NCI-H1694 treated with DMSO at 0.1 percent for 48 hours (cell line): ENCODE results near the gene KLHL22.
"Not testable (repeated sequence)": the region's sequence is repeated elsewhere in the genome, so short reads cannot be mapped to it uniquely, and the experiment has no call there.

Experiments used
- DNase-seq: peaks from one replicate; lab custom pipeline; 2025; lab: John Stamatoyannopoulos, UW

KLHL22 gene

DNA sequence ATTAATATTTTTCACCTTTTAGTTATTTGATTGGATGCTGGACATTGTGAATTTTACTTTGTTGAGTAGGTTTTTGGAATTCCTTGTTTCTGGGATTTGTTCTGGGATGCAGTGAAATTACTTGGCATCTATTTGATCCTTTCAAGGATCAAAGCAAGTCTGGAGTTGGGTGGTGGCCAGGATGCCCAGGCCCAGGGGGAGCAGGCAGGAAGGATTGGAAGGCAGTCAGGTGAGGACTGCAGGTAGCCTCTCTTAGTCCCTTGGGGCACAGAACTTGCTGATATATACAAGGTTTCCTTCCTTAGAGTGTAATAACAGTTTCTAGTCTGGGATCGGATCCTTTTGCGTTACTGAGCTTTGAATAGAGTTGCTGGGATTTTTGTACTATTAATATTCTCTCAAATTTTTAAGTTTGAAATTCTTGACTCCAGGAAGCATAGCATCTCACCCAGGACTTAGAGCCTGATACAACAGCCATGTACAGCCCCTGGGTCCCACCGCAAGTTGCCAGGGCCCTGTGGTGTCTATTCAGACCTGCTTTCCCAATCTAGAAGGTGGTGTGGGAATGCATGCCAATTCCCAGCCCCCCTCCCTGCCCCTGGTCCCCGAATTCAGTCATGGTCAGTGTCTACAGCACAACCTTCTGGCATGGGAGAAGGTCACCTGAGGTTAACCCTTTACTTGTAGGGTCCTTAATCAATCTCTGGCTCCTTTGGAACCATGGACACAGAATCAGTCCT is 95.6 kb downstream of the KLHL22 start:
- DNase-seq = no peak

- DNase-seq = no peak
These were observed 97.2 kb downstream of the KLHL22 start for GRCh38 chr22:20398420-20398819.

DNA sequence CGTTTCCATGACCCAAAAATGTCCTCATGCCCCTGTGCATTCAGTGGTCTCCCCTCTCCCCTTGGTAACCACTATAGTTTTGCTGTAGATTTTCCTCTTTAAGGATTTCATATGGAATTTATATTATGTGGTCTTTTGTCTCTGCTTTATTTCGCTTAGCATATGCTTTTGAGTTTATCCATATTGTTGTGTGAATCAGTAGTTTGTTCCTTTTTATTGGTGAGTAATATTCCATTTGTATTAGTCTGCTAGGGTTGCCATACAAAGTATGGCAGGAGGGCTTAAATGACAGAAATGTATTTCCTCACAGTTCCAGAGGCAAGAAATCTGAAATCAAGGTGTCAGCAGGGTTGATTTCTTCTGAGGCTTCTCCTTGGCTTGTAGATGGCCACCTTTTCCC is 98.1 kb downstream of the KLHL22 start:
- DNase-seq = no peak

- DNase-seq = no peak
These were observed 99.0 kb downstream of the KLHL22 start for GRCh38 chr22:20396639-20397038.

DNA sequence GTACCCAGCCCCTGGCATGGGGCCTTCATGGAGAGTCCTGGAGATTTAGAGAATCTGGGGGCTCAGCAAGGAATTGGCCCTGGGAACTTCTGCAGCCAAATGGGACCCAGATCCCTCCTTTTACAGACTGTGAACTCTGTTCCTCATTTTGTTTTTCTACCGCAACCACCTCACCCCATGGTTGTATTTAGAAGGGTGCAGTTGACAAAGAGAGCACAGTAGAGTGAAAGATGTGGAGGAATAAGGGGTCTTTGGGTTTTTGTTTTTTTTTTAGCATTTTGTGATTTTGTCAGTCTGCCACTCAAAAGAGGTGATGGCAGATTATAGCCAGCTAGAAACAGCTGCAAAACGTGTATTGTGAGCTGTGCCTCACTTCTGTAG is 99.7 kb downstream of the KLHL22 start:
- DNase-seq = no peak

- no peak for DNase-seq
These were observed 100.3 kb downstream of the KLHL22 start for GRCh38 chr22:20395181-20395906.

- DNase-seq = peak; percentile 57
These were observed 101.7 kb downstream of the KLHL22 start, which contains the start of gene ZNF74 for GRCh38 chr22:20393705-20394476. Gene ZNF74 (plus strand): TSS chr22:20394151. CDS start chr22:20394629, 478 bp downstream.

DNA sequence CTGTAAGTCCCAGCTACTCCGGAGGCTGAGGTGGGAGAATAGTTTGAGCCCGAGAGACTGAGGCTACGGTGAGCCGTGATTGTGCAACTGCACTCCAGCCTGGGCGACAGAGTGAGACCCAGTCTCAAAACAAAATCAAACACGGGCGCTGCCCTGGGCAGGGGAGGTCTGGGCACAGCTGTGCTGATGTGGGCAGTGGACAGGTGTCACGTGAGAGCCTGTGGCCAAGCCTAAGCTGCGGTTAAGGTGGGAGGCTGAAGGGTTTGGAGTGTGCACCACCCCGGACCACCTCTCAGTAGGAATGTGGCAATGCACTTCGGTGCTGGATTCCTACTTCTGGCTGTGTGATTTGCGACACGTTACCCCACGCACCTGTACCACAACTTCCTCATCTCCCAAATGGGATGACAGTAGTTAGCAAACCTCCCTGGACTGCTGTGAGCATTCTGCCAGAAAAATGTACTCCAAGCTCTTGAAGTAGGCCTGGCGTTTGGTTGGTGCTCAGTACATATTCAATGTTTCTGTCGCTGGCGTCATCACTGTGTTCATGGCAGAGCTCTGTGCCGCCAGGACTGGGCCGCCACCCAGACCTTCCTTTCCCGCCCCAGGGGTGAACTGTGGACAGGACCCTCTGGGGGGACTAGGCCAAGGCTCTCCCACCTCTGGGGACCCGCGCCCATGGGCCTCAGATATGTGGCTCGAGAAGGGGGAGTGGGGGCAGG is 102.5 kb downstream of the KLHL22 start:
- DNase-seq = no peak

GRCh38 chr22:20392365-20392881 is 103.2 kb downstream of the KLHL22 start:
- not testable (repeated sequence) for DNase-seq
